ENCODE measurements around the gene OR1L6.

DNA sequence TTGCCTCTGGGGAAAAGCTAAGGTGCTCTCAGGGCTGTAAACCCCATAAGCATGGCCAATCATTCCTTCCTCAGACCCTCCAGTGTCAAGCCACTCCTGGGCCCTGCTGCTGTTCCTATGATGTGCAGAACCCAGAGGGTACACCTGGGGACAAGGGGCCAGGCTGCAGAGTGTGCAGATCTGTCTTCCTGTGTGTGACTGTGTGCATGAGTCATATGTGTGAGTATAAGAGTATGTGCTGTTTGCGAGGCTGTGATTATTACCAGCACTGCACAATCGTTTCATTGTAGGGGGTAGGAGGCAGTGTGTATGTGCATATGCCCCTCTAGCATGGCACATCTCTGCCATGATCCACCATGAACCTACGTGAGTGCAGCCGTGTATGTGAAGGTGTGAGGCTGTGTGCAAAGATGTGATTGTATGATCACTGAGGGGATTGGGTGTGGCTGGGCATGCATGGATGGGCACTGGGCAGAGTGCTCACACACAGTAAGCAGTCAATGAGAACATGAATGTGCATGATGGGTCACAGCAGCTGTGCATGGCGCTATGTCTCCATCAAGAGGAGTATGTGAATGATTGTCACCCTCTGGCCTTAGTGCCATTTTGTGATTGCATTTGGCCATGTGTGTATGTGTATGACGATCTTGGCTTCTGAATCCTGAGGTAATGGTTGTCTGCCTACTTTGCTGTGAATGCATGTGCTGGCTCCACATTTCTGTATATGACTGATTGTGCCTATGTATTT lies 55.4 kb downstream of the OR1L6 start:
- TF ChIP-seq, protein P1, sequence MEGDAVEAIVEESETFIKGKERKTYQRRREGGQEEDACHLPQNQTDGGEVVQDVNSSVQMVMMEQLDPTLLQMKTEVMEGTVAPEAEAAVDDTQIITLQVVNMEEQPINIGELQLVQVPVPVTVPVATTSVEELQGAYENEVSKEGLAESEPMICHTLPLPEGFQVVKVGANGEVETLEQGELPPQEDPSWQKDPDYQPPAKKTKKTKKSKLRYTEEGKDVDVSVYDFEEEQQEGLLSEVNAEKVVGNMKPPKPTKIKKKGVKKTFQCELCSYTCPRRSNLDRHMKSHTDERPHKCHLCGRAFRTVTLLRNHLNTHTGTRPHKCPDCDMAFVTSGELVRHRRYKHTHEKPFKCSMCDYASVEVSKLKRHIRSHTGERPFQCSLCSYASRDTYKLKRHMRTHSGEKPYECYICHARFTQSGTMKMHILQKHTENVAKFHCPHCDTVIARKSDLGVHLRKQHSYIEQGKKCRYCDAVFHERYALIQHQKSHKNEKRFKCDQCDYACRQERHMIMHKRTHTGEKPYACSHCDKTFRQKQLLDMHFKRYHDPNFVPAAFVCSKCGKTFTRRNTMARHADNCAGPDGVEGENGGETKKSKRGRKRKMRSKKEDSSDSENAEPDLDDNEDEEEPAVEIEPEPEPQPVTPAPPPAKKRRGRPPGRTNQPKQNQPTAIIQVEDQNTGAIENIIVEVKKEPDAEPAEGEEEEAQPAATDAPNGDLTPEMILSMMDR (IDR thresholded peaks at IDR 0.05), result no peak
- no peak for TF ChIP-seq EP300 (IDR thresholded peaks at IDR 0.05)
- TF ChIP-seq POLR2A (IDR thresholded peaks at IDR 0.05), result no peak

Measured in tibial nerve (tissue), 4 donors.